B cell (primary cell): Measurements from ENCODE around the gene IDH3A. TPM values are rescaled to one million over a fixed set of nuclear protein-coding genes. Genes with fewer than 3 reads are reported as not detected.

Experiments used
- ATAC-seq: fragments of 200-7000 bp; cut with Tn5 transposase; one replicate; pipeline ENCODE4 v1.10.0; 2021; ENCODE audit warnings: low read depth, mild to moderate bottlenecking, moderate number of reproducible peaks, moderate library complexity
- CTCF ChIA-PET: fragments of 350-600 bp; sonication (Branson Sonifier 250); formaldehyde crosslinking; loops from one replicate; lab custom pipeline; 2021; ENCODE audit warnings: antibody characterized with exemption, inconsistent platforms; lab: Charles Lee
- POLR2A ChIA-PET: fragments of 350-600 bp; sonication (Branson Sonifier 250); formaldehyde crosslinking; loops from one replicate; lab custom pipeline; 2021; ENCODE audit warnings: antibody characterized with exemption; lab: Charles Lee
- DNase-seq: peaks from one replicate; pipeline ENCODE4 v3.0.0; 2013
- H2AFZ ChIP-seq: 2 replicates; pipeline ENCODE4 v1.6.1; 2012; ENCODE audit warnings: mild to moderate bottlenecking, low read depth, low read length; ENCODE audit not compliant: insufficient read depth, poor library complexity, severe bottlenecking
- H3K27ac ChIP-seq, 2 donors: 1 replicate in 1 of 2; 2 replicates in 1 of 2; pipeline ENCODE4 v1.5.1; 2012 to 2013; ENCODE audit warnings: low read length in 2 of 2, mild to moderate bottlenecking in 2 of 2, moderate library complexity in 1 of 2
- H3K27me3 ChIP-seq, 4 experiments: fragments of 200-600 bp in 1 of 4; sonication (generic) in 1 of 4; replicated peaks in 1 of 4; 1 replicate in 2 of 4; 2 replicates in 2 of 4; pipeline versions ENCODE4 v1.6.1 to v1.7.0; 2013 to 2016; ENCODE audit warnings: low read length in 3 of 4, mild to moderate bottlenecking in 2 of 4, mixed read lengths in 1 of 4, moderate library complexity in 1 of 4; ENCODE audit not compliant: insufficient read depth in 4 of 4, control insufficient read depth in 3 of 4; ENCODE audit errors: control extremely low read depth in 1 of 4
- H3K36me3 ChIP-seq, 2 experiments: replicated peaks in 1 of 2; 1 replicate in 1 of 2; 2 replicates in 1 of 2; pipeline versions ENCODE4 v1.6.1 to v1.7.1; 2013; ENCODE audit warnings: low read length in 1 of 2; ENCODE audit not compliant: insufficient read depth in 2 of 2, control insufficient read depth in 1 of 2; ENCODE audit errors: control extremely low read depth in 1 of 2, extremely low read depth in 1 of 2
- H3K4me1 ChIP-seq, 2 donors: fragments of 200-600 bp in 1 of 2; sonication (generic) in 1 of 2; 1 replicate in 1 of 2; 2 replicates in 1 of 2; pipeline versions ENCODE4 v1.5.1 to v1.6.1; 2013 to 2017; ENCODE audit warnings: low read length in 2 of 2; ENCODE audit not compliant: control insufficient read depth in 2 of 2, insufficient read depth in 2 of 2
- H3K4me2 ChIP-seq: replicated peaks from 2 replicates; pipeline ENCODE3; 2012; ENCODE audit warnings: mild to moderate bottlenecking, low read depth, low read length; ENCODE audit not compliant: poor library complexity, severe bottlenecking
- H3K4me3 ChIP-seq, 5 experiments: fragments of 200-600 bp in 1 of 5; sonication (generic) in 1 of 5; 1 replicate in 3 of 5; 2 replicates in 2 of 5; pipeline versions ENCODE4 v1.5.1 to v1.7.0; 2011 to 2016; ENCODE audit warnings: low read length in 4 of 5, mild to moderate bottlenecking in 4 of 5, low read depth in 2 of 5, control low read depth in 1 of 5, moderate library complexity in 1 of 5; ENCODE audit not compliant: insufficient read depth in 1 of 5; ENCODE audit errors: control extremely low read depth in 1 of 5, extremely low read depth in 1 of 5
- H3K79me2 ChIP-seq: fragments of 200-600 bp; sonication (generic); one replicate; pipeline ENCODE4 v1.6.0; 2016; ENCODE audit warnings: low read length; ENCODE audit not compliant: control insufficient read depth, insufficient read depth
- H3K9ac ChIP-seq: fragments of 200-600 bp; sonication (generic); 2 replicates; pipeline ENCODE4 v1.6.1; 2017; ENCODE audit warnings: mild to moderate bottlenecking, low read length, moderate library complexity
- H3K9me3 ChIP-seq, 3 donors: one replicate each; pipeline versions ENCODE4 v1.6.1 to v1.7.1; 2013; ENCODE audit warnings: low read length in 2 of 3; ENCODE audit not compliant: control insufficient read depth in 2 of 3, insufficient read depth in 1 of 3; ENCODE audit errors: control extremely low read depth in 1 of 3
- H4K20me1 ChIP-seq: 2 replicates; pipeline ENCODE4 v1.6.0; 2012; ENCODE audit warnings: mild to moderate bottlenecking, low read length; ENCODE audit not compliant: insufficient read depth, control insufficient read depth, poor library complexity, severe bottlenecking
- H3K27ac Mint-ChIP-seq: one replicate; pipeline ENCODE4 v1.8.0; 2021; ENCODE audit warnings: mixed read lengths
- H3K27me3 Mint-ChIP-seq: one replicate; pipeline ENCODE4 v1.8.0; 2021; ENCODE audit warnings: mixed read lengths
- H3K4me1 Mint-ChIP-seq: one replicate; pipeline ENCODE4 v1.8.0; 2021; ENCODE audit warnings: mixed read lengths
- H3K4me3 Mint-ChIP-seq: one replicate; pipeline ENCODE4 v1.8.0; 2021; ENCODE audit warnings: mixed read lengths
- H3K9me3 Mint-ChIP-seq: one replicate; pipeline ENCODE4 v1.8.0; 2022; ENCODE audit warnings: mixed read lengths; ENCODE audit not compliant: insufficient read depth
- EZH2 ChIP-seq: IDR thresholded peaks from 2 replicates; pipeline ENCODE4 v1.6.1; 2012; ENCODE audit warnings: borderline replicate concordance, low read depth, mild to moderate bottlenecking, moderate library complexity, low read length; ENCODE audit not compliant: insufficient read depth, poor library complexity, severe bottlenecking
- WGBS: methylation state at CpG from one replicate; pipeline ENCODE4 v1.1.5; 2013; ENCODE audit warnings: missing lambda C conversion rate; ENCODE audit not compliant: insufficient coverage; 5-methylcytosine and 5-hydroxymethylcytosine counted together
- intact Hi-C: fragments of 100-400 bp; cut with micrococcal nuclease; formaldehyde crosslinking; loops from one replicate; pipeline ENCODE4 v1.10.0; 2022
- polyA plus RNA-seq: library from polyadenylated mRNA; depleted of rRNA; stranded (reverse); fragments of >200 nt; gene quantifications from 2 replicates; pipeline ENCODE4 v1.2.3, GENCODE V29; 2012
- total RNA-seq, 2 donors: library from RNA; stranded (reverse); fragments of 120-200 nt in 1 of 2; gene quantifications; 1 replicate in 1 of 2; 2 replicates in 1 of 2; pipeline versions ENCODE4 v1.2.3 to v1.2.4, GENCODE V29; 2013 to 2022
- TF ChIP-seq, protein P1 (sequence below): fragments of 200-600 bp; IDR thresholded peaks from one replicate; pipeline ENCODE4 v1.8.0; 2022; ENCODE audit warnings: antibody characterized with exemption, mild to moderate bottlenecking

IDH3A gene
- total and polyA plus RNA-seq, 2 donors (not counting 1 experiment from before 2014, with no cell fraction given) = 39.7 to 71.7 TPM

DNA sequence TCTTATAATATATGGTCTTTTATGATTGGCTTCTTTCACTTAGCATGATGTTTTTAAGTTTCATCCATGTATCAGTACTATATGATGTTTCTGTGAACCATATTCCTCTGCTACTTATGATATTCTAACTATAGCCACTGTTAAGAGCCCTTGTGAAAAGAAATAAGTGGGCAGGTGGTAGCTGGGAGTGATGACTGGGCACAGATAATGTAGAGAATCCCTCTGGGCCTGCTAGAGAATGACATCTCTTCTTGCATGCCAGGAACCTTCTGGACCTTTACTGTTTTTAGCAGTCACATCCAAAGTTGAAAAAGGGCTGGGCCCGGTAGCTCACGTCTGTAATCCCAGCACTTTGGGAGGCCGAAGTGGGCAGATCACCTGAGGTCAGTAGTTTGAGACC lies 10.2 kb downstream of the IDH3A start:
- H3K4me3 ChIP-seq = no peak overlapping the region
- H4K20me1 ChIP-seq = no peaks in the 10 kb centered on the region
- DNase-seq (no peak), ATAC-seq (no peak)
- Mint-ChIP-seq H3K4me1 (peaks cover 2% of the 10 kb centered on the region), H3K27ac (no peak overlapping the region), H3K27me3 (no peaks in the 10 kb centered on the region), H3K4me3 (no peak overlapping the region), H3K9me3 (no peaks in the 10 kb centered on the region)
- H2AFZ ChIP-seq = no peak overlapping the region
- 100% methylated on average over 2 of the region's 3 CpGs for whole genome bisulfite sequencing
- H3K79me2 ChIP-seq = peaks cover 31% of the 10 kb centered on the region
- no peaks in the 10 kb centered on the region for H3K9me3 ChIP-seq
- intact Hi-C loops = loop anchor here (10.0 kb wide), 1 partner anchor 735 kb away; the partner anchor contains the start of genes HMG20A and PEAK1
- no peaks in the 10 kb centered on the region for H3K4me1 ChIP-seq
- CTCF ChIA-PET = interaction anchor here (1.2 kb wide), 1 partner anchor 15 kb away, joined by 4 read pairs; no protein-coding TSS in a partner anchor
- H3K36me3 ChIP-seq = peaks cover 7 to 60% of the 10 kb centered on the region in 2 experiments
- no peaks in the 10 kb centered on the region for H3K27me3 ChIP-seq
- TF ChIP-seq EZH2 = no peak
- TF ChIP-seq, protein P1, sequence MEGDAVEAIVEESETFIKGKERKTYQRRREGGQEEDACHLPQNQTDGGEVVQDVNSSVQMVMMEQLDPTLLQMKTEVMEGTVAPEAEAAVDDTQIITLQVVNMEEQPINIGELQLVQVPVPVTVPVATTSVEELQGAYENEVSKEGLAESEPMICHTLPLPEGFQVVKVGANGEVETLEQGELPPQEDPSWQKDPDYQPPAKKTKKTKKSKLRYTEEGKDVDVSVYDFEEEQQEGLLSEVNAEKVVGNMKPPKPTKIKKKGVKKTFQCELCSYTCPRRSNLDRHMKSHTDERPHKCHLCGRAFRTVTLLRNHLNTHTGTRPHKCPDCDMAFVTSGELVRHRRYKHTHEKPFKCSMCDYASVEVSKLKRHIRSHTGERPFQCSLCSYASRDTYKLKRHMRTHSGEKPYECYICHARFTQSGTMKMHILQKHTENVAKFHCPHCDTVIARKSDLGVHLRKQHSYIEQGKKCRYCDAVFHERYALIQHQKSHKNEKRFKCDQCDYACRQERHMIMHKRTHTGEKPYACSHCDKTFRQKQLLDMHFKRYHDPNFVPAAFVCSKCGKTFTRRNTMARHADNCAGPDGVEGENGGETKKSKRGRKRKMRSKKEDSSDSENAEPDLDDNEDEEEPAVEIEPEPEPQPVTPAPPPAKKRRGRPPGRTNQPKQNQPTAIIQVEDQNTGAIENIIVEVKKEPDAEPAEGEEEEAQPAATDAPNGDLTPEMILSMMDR = no peak
- H3K9ac ChIP-seq = no peak overlapping the region
- H3K27ac ChIP-seq = no peak overlapping the region
- POLR2A ChIA-PET = no interaction called here
- H3K4me2 ChIP-seq = no peak overlapping the region

DNA sequence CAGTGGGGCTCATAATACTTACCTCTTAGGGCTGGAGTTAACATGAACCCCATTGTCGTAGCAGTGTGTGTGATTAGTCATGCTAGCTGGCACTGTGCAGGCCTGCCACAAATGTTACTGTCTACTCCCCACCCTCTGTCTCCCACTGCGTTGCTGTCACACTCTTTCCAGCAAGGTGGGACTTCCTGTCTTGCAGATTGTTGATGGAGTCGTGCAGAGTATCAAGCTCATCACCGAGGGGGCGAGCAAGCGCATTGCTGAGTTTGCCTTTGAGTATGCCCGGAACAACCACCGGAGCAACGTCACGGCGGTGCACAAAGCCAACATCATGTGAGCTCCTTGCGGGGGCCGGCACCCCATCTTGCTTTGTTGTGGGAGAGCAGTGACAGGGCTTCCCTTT lies 12.9 kb downstream of the IDH3A start:
- H3K27ac ChIP-seq = no peak overlapping the region
- H3K27ac Mint-ChIP-seq = no peak overlapping the region
- no peaks in the 10 kb centered on the region for H4K20me1 ChIP-seq
- ATAC-seq (no peak), DNase-seq (no peak)
- H3K4me3 Mint-ChIP-seq = no peak overlapping the region
- H3K4me3 ChIP-seq = no peak overlapping the region
- H3K27me3 Mint-ChIP-seq = no peaks in the 10 kb centered on the region
- 100% methylated on average over 13 of the region's 13 CpGs for WGBS
- no peak overlapping the region for H2AFZ ChIP-seq
- H3K36me3 ChIP-seq = peaks cover 14 to 66% of the 10 kb centered on the region in 2 experiments
- no peaks in the 10 kb centered on the region for H3K9me3 Mint-ChIP-seq
- intact Hi-C loops = no loop called here
- POLR2A ChIA-PET = no interaction called here
- no peaks in the 10 kb centered on the region for H3K27me3 ChIP-seq
- H3K4me1 ChIP-seq = peaks cover 2 to 3% of the 10 kb centered on the region in 2 donors
- H3K9ac ChIP-seq = no peak overlapping the region
- CTCF ChIA-PET = interaction anchor here (1.6 kb wide), 1 partner anchor 33 kb away, joined by 7 read pairs; no protein-coding TSS in a partner anchor
- no peak overlapping the region for H3K4me2 ChIP-seq
- TF ChIP-seq, protein P1 = no peak
- no peak for TF ChIP-seq EZH2
- no peaks in the 10 kb centered on the region for H3K9me3 ChIP-seq
- H3K79me2 ChIP-seq = peaks cover 21% of the 10 kb centered on the region
- peaks cover 6% of the 10 kb centered on the region for H3K4me1 Mint-ChIP-seq
